NCI-H2081 treated with DMSO at 0.1 percent for 48 hours (cell line): ENCODE measurements around the gene KLHL33.
A peak's percentile ranks its signal among the peaks of the same experiment; 100 is the strongest.

Experiments used
- DNase-seq: peaks from one replicate; lab custom pipeline; 2025; lab: John Stamatoyannopoulos, UW

Gene KLHL33

DNA sequence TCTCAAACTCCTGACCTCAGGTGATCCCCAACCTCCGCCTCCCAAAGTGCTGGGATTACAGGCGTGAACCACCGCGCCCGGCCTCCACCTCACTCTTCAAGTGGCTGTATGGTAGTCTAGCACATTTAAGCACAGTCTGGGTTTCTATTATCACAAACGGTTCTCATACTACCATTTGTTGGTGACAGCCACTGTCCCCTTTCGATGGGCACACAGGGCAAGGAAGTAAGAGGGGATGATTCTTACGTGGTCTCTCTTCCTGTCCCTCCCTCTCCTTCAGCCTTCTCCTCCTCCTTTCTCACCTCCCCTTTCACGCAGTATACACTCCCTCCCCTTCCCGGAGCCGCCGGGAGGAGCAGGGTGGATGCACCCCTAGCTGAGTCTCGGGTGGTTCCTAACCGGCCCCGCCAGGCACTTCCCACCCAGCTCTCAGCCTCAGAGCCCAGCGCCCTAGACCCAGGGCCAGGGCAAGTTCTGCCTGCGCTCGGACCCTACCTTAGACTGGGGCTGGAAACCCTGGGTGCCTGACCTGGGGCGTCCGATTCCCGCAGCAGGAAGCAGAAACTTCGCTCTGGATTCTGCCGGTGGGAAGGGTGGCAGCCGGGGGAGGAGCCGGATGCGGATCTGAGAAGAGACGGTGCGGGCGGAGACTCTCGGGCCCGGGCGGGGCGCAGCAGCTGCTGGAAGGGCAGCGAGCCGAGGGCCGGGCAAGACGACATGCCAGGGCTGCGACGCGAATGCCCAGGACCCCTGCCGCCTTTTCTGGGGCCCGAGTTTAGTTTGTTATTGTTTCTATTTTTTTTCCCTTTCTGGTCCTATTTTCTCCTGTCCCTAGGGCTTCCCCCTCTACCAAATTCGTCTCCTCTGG lies 22.9 kb downstream of the KLHL33 start, which contains the start of gene TEP1:
Gene TEP1 (minus strand): TSS at position 626 of the 868 bp plus-strand sequence. CDS start 5,062 bp downstream, outside the sequence.
- peak; percentile 21 for DNase-seq

- no peak for DNase-seq
Measured at GRCh38 chr14:20412411-20412810, 23.6 kb downstream of the KLHL33 start.

DNA sequence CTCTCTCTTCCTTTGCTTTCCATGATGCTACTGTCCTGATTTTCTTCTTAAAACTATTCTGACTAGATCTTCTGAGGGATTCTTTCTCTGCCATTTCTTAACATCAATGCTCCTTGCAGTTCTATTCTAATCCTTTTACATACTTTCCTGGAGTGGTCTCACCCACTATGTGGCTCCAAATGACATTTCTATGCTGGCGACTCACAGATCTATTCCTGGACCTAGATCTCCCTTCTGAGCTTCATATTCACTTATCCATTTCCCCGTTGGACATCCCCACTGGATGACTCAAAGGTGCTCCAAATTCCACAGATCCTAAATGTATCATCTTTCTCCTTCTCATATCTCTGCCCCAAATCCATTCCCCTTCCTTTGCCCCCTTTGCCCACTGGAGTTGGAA lies 26.7 kb downstream of the KLHL33 start:
- DNase-seq, result no peak

- no peak for DNase-seq
Measured at GRCh38 chr14:20403521-20403920, 32.4 kb downstream of the KLHL33 start.

- DNase-seq, result no peak
Measured at GRCh38 chr14:20400965-20401593, 34.9 kb downstream of the KLHL33 start.

DNA sequence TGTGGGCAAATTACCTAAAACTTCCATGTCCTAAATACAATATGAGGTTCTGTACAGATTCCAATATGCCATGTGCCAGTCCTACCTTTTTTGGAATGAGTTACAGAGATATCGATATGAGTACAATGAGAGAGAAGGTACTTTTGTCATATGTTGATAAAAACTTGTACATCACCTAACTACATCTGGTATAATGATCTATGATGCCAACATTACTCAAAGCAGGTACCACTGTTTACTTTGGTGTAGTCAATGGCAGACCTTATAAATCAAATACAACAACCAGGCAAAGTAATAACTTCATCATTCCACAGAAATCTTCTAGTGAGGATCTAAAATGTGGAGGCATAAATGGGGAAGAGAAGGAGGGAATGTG lies 35.4 kb downstream of the KLHL33 start:
- no peak for DNase-seq

DNA sequence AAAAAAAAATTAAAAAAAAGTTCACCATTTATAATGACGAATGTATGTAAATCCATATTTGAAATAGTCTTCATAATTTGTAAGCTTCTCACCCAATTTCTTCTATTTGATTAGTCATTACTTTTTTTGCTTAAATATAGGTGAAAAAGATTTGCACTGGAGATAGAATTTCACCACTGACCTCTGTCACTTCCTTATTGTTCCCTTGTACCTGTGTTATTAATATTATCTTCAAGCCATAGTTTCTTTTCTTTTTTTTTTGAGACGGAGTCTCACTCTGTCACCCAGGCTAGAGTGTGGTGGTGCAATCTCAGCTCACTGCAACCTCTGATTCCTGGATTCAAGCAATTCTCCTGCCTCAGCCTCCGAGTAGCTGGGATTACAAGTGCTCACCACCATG lies 38.5 kb downstream of the KLHL33 start:
- DNase-seq, result no peak

DNA sequence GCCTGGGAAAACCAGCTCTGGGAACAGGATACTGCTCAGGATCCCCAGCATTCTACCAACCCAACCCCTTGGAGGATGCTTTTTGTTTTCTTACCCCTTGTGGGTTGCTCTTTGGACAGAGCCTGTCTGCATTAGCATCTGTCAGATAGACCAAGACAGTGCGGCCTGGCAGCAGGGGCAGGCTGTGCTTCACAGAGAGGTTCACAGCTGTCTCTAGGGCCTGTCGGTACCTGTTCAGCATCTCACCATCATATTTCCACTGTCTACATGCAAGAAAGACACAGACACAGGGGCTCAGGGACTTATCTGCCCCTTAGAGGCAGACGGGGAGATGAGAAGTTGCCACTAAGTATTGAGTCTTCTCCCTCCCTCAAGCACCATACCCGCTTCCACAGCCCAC lies 44.5 kb downstream of the KLHL33 start:
- no peak for DNase-seq

GRCh38 chr14:20388159-20388558 lies 47.8 kb downstream of the KLHL33 start:
- no peak for DNase-seq

GRCh38 chr14:20387576-20387975 lies 48.4 kb downstream of the KLHL33 start:
- DNase-seq, result no peak

GRCh38 chr14:20386276-20386855 lies 49.6 kb downstream of the KLHL33 start:
- no peak for DNase-seq

DNA sequence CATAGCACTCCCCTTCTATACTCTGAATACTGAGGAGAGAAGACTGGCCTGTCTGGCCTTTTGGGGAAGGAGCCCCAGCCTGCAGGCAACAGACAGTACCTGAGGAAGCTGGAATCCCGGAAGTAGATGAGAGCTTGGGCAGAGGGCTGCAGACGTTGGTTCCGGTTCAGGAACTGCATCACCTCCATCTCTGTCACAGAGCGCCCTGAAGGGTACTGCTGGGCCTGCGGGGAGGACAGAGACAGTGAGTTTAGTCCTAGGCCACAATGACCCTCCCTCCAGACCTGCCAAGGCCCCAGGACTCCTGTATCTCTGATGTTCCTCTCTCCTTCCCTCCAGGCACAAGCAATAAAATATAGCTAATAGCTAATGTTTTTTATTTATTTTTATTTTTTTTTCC lies 51.1 kb downstream of the KLHL33 start:
- no peak for DNase-seq

DNA sequence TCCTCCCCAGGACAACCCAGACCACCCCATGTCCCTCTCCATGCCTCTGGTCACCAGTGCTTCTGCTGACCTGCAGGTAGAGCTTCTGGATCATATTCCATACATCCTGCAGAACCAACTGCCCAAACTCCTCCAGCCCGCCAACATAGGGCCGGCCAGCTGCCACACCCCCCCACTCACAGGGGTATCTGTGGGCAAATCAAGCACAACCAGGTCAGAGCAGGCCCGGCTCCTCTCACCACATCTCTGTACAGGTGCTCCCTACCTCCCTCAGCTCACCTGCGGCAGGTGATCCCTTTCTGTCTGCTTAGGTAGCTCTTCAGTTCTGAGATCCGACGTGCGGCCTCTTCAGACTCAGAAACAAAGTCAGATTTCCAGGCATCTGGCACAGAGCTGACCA lies 51.6 kb downstream of the KLHL33 start:
- no peak for DNase-seq

GRCh38 chr14:20383636-20384035 lies 52.3 kb downstream of the KLHL33 start:
- DNase-seq, result no peak

DNA sequence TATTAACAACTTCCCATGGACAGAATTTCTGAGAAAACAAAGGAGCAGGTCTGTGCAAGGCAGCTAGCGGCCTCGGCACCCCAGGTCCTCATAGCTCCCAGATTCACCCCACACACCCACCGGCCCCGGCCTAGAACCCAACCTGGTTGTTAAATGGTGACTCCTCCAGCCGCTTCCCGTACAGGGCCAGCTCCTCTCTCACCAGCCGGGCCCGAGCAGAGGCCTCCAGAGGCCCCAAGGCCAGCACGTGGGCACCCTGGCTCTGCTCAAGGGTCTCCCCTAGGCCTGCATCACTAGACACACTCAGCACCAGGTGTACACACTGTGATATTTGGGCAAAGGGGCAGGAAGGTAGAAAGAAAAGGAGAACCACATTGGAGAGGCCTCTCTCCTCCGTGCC lies 52.9 kb downstream of the KLHL33 start:
- no peak for DNase-seq

- DNase-seq, result no peak
Measured at GRCh38 chr14:20382526-20382925, 53.4 kb downstream of the KLHL33 start.

- DNase-seq, result no peak
Measured at GRCh38 chr14:20381341-20381740, 54.6 kb downstream of the KLHL33 start.

DNA sequence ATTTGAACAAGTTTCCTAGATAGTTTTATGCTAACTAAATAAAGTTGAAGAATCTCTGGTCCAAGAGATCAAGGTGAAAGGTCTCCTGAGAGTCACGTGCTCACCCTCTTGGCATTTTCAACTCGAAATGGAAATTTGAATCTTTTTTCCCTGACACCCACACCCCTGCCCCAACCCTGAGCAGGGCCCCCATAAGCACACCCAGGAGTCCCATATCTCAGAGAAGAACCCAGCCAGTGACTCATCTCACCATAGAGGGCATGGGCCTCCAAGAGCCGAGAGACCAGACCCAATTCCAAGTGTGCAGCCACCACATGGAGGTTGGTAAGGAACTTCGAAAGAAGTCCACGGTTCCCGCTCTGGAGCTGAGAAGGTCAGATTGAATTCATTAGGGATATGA lies 55.3 kb downstream of the KLHL33 start:
- no peak for DNase-seq

GRCh38 chr14:20379743-20380142 lies 56.2 kb downstream of the KLHL33 start:
- DNase-seq, result no peak

- DNase-seq, result no peak
Measured at GRCh38 chr14:20377171-20377570, 58.8 kb downstream of the KLHL33 start.

- DNase-seq, result no peak
Measured at GRCh38 chr14:20376071-20376588, 59.8 kb downstream of the KLHL33 start.
